Activated effector memory CD4-positive, alpha-beta T cell treated with anti-CD3 and anti-CD28 coated beads, Interleukin-2, amount 50 U/mL, for 16 hours (primary cell): ENCODE results near the gene CREG1.

Source experiments
- DNase-seq: peaks from one replicate; pipeline ENCODE4 v3.0.0-alpha.2; 2020

Gene CREG1

GRCh38 chr1:167529829-167530474 lies 23.6 kb downstream of the CREG1 start:
- DNase-seq = no peak

GRCh38 chr1:167528057-167528728 lies 25.4 kb downstream of the CREG1 start:
- DNase-seq = no peak

- DNase-seq = no peak
Measured at GRCh38 chr1:167526667-167527383, 26.7 kb downstream of the CREG1 start.

- no peak for DNase-seq
Measured at GRCh38 chr1:167524651-167525050, 28.9 kb downstream of the CREG1 start.

DNA sequence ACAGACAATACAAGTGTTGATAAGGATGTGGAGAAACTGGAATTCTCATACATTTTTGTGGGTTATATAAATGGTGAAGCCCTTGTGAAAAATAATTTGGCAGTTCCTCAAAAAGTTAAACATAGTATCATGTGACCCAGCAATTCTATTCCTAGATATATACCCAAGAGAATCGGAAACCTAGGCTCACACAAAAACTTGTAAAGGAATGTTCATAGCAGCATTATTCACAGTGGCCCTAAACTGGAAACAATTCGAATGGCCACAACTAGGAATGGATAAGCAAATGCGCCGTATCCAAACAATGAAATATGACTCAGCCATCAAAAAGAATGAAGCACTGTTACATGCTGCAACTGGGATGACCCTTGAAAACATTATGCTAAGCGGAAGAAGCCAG lies 31.3 kb downstream of the CREG1 start:
- no peak for DNase-seq

DNA sequence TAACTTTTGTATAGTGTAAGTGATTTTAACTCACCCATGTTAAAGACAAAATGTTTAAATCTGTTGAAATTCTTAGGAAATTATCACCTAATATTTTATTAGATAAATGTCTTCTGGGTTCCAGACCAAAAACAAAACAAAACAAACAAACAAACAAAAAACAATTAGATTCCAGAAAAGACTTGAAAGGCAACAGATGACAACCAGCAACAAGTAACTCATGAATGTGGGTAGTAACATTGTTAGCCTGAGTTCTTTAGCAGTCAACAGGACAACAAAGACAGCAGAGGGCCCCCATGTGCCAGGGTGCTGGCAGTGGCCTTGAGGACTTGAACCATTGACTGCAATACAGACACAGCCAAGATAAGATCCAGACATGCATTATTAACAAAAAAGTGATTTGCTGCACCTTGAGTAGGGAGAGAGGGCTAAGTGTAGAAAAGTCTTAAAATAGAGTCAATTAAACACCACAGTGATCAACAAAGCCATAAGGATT lies 32.8 kb downstream of the CREG1 start:
- DNase-seq = no peak

- DNase-seq = peak; percentile 90
Measured at GRCh38 chr1:167518331-167518700, 35.2 kb downstream of the CREG1 start, which contains the start of gene CD247. CD247 (minus strand) TSS chr1:167518529; CDS start chr1:167518465, 64 bp downstream.

DNA sequence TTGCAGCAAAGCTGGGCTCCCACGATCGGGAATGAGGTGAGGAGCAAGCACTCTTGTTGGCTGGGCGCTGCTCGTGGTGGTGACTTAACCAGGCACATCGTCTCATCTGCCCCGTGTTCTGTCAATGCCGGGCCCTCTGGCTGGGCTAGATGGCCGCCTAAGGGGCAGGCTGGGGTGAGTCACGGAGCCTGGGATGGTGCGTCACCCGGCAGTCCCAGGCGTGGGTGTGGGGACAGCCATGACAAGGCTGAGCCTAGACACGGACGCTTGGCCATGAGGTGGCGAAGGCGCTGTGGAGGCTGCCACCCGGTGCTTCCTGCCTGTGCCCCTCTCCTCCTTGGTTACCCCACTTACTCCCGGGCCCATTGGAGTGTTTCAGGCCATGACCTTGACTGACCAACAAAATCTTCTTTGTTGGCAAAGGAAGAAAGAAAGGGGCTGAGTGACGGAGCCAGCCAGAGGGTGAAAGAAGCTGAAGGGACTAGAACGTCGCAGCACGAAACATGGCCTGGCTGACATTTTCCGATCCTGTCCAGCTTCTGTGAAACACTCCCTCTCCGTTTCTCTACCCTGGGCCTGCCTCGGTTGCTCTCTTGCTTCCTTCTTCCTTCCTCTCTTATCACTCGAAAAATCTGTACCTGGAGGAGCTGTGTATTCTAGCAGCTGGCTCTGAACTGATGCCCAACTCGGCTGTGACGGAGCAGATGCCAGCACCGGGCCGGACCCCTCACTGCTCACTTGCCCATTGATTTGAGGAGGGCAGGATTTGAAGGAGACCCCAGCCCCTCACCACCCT lies 35.8 kb downstream of the CREG1 start:
- peak; percentile 96 for DNase-seq

DNA sequence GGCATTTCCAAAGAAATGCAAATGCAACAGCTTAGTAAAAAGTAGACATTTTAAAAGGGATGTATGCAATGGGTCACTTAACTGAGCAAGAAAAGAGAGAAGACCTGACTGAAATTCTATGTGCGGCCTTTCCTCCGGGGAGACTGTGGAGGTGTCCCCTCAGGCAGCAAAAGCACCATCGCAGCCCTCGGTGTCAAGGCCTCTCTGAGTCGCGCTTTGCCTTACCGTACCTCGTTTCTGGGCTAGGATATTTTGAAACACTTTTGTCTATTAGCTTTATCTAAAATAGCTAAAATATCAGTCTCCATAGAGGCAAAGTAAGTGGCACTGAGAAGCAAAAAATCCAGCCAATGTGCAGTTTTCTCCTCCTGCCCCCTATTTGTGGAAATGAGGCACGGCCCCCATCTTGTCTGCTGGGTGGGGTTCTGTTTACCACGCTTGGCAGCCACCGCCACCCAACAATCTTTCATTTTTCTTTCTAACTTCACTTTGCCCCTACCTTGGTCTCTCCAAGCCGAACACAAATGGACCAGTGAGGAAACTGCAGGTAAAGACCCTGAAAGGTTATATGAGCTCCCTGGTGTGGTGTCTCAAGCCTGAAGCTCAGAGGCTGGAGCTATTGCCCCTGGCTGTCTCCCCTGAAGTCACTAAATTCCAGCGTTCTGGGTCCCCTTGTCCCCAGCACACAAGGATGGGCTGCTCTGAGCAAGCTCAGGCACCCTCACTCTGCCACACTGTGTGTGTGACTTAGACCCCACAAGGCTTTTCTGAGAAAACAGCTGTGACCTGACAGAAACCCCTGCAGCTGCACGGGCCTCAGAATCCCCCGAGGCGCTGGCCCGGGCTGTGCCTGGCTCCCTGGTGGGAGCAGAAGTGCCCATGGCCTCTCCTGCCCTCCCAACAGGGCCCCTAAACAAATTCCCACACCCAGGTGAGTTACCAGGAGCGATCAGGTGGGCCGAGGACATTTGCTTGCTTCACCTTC lies 36.9 kb downstream of the CREG1 start:
- peak; percentile 76 for DNase-seq

DNA sequence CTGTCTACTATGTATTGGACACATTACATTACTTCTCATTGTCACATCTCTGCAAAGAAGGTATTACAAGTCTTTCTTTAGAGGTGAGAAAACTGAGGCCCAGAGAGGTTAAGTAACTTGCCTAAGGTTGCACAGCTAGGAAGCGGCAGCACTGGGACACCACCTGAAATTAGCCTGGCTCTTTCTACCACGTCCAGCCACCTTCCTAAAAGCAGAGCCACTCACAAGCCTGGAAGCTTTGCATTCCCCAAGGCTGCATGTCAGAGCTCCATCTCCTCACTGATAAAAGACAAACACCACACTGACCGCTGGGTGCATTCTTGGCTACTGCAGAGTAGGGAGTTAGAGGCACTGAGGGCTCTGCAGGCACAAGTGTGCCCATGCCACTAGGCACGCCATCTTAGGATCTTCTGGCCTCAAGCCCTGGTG lies 37.7 kb downstream of the CREG1 start:
- DNase-seq = no peak

DNA sequence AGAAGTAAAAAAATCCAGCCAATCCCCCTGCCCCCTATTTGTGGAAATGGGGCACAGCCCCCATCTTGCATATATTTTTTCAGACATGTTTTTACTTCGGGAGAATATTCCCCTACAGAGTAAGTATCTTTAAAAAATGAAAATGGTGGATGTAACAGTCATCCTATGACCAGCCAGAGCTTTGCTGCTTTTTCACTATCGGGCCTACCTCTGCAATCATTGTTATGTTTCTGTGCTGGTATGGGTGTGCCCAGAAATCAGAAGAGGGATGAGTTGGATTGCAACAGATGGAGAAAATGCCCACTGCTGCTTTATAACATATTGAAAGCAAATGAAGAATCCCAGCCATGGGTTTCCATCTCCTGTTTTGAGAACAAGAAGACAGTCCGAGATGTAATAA lies 38.1 kb downstream of the CREG1 start:
- DNase-seq = no peak

GRCh38 chr1:167514288-167514687 lies 39.3 kb downstream of the CREG1 start:
- DNase-seq = peak; percentile 69

DNA sequence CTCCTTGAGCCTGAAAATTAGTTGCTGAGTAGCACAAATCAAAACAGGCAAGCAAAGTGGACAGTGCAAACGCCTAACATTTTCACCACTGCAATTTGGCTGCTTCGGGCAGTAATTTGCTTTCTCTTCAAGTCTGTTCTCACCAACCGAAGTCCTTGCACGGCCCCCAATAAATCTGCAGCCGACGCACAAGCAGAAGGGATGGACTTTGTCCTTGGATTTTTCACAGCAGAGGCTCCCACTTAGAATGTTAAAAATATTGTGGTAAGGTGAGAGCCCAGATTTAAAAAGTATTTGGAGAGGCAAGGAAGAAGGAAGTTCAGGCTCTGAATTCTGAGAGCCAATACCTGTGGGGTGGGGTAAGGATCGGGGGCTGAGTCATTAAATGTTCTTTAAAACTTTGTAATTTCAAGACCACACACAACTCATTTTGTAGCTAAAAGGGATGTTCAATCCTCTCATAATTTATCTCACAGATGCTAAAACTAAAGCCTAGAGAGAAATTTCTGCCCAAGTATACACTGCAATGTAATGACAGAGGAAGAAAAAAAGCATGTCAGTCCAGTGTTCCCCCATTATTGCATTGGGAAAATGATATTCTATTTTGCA lies 41.4 kb downstream of the CREG1 start:
- no peak for DNase-seq

DNA sequence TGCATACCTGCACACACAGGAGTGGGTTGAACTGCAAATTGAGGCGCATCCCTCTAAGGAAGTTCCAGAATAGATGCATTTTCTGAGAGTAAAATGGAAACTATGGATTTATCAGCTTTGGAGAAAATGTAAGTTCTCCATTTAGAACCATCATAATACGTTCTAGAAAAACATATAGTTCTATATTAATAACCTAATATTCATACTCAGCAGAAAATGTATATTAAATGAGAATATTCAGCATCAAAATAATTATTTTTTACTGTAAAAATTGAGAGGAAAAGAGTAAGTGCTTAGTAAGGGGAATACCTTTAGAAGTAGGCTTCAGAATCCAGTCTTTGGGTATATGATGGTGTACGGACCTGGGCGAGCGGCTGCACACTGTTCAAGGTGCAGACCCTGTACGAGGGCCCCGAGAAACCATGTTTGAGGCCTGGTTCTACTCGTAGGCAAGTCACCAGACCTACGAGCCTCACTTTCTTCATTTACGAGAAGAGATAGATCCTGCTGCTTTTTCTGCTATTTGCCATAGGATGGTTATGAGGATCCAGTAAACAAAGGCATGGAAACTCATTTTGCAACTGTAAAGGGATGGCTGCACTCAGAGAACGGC lies 42.1 kb downstream of the CREG1 start:
- DNase-seq = no peak

DNA sequence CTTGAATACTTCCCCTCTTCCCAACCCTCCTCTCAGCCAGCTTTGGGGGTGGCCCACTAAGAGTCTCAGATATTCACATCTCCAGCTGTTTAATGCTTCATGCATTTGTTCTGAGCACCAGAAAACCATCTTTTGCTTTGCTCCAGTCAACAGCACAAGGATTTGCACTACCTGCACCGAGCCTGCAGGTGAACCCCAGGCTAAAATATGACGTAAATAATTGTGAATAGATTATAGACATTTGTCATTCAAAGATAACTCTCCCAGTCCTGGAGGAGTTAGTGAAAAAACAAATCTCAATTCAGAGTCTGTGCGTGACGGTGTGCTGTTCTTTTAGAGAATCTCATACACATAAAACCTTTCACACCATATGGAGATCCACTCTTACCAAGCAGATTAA lies 42.7 kb downstream of the CREG1 start:
- no peak for DNase-seq

GRCh38 chr1:167510244-167510643 lies 43.3 kb downstream of the CREG1 start:
- no peak for DNase-seq

DNA sequence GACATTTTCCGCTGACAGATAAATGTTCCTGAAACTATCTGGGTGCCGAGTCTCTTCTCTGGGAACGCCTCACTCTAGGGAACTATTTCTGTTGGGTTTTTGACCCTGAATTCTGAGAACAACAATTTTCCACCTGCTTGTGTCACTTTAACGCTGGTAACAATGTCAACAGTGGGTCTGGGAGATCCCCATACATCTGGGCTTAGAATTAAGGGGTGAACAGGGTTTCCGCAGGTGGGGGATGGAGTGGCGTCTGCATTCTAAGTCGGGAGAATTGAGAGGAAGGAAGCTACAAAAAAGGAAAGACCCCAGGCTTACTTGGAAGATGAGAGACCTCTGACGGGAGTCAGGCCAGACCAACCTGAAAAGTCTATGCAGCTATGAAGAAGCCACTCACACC lies 44.0 kb downstream of the CREG1 start:
- DNase-seq = no peak

GRCh38 chr1:167507719-167508118 lies 45.8 kb downstream of the CREG1 start:
- DNase-seq = no peak

GRCh38 chr1:167504467-167504827 lies 49.1 kb downstream of the CREG1 start:
- DNase-seq = no peak

GRCh38 chr1:167503626-167504466 lies 49.7 kb downstream of the CREG1 start:
- no peak for DNase-seq
